ENCODE results near the gene GNB1L. TPM values are rescaled to one million over a fixed set of nuclear protein-coding genes. Genes with fewer than 3 reads are reported as not detected.

Gene GNB1L
- total RNA-seq, 2 experiments from 2014 or later: 7.4 to 8.7 TPM

GRCh38 chr22:19847345-19847632 lies 7.4 kb downstream of the GNB1L start:
- CTCF ChIA-PET: no interaction called here
- no peak overlapping the region for H3K4me3 Mint-ChIP-seq
- POLR2A ChIA-PET: no interaction called here

GRCh38 chr22:19846620-19847344 lies 7.9 kb downstream of the GNB1L start:
- Mint-ChIP-seq H3K9me3 (no peaks in the 10 kb centered on the region), H3K36me3 (ENCODE audit: low read depth) (peaks cover 6% of the 10 kb centered on the region), H3K27me3 (no peaks in the 10 kb centered on the region), H3K4me3 (no peak overlapping the region), H3K27ac (no peak overlapping the region), H3K4me1 (peaks cover 13% of the 10 kb centered on the region)
- ChIA-PET CTCF (no interaction called here), POLR2A (interaction anchor here (1.0 kb wide), 1 partner anchor 9 kb away, joined by 3 read pairs; no protein-coding TSS in a partner anchor)
- DNase-seq: no peak

More at GRCh38 chr22:19847345-19847632, 7.4 kb downstream of the GNB1L start:
- no peak for DNase-seq
- no peak overlapping the region for H3K27ac Mint-ChIP-seq
- H3K27me3 Mint-ChIP-seq: no peaks in the 10 kb centered on the region
- H3K4me1 Mint-ChIP-seq: peaks cover 17% of the 10 kb centered on the region
- H3K9me3 Mint-ChIP-seq: no peaks in the 10 kb centered on the region
- peaks cover 11% of the 10 kb centered on the region for H3K36me3 Mint-ChIP-seq (ENCODE audit: low read depth)

- ChIA-PET POLR2A (interaction anchor here (1.4 to 1.8 kb wide), 4 partner anchors 9 to 47 kb away, joined by 3 to 9 read pairs (median 5); partner anchors contain the start of genes GNB1L and RTL10), CTCF (interaction anchor here (1.1 kb wide), 1 partner anchor 115 kb away, joined by 4 read pairs; no protein-coding TSS in a partner anchor)
- no peaks in the 10 kb centered on the region for H3K27me3 Mint-ChIP-seq
- H3K9me3 Mint-ChIP-seq: no peaks in the 10 kb centered on the region
- H3K4me3 Mint-ChIP-seq: no peak overlapping the region
- DNase-seq: no peak
- peaks cover 13% of the 10 kb centered on the region for H3K4me1 Mint-ChIP-seq
- no peak overlapping the region for H3K27ac Mint-ChIP-seq
- peaks cover 5% of the 10 kb centered on the region for H3K36me3 Mint-ChIP-seq (ENCODE audit: low read depth)
Measured at GRCh38 chr22:19845054-19845722, 9.5 kb downstream of the GNB1L start.

GRCh38 chr22:19844377-19845053 lies 10.2 kb downstream of the GNB1L start:
- peaks cover 13% of the 10 kb centered on the region for H3K4me1 Mint-ChIP-seq
- POLR2A ChIA-PET: interaction anchor here (1.4 to 1.8 kb wide), 4 partner anchors 9 to 47 kb away, joined by 3 to 9 read pairs (median 5); partner anchors contain the start of genes GNB1L and RTL10
- H3K27me3 Mint-ChIP-seq: no peaks in the 10 kb centered on the region
- H3K36me3 Mint-ChIP-seq (ENCODE audit: low read depth): peaks cover 2% of the 10 kb centered on the region
- CTCF ChIA-PET: interaction anchor here (1.1 kb wide), 1 partner anchor 114 kb away, joined by 4 read pairs; no protein-coding TSS in a partner anchor
- no peak for DNase-seq
- no peak overlapping the region for H3K4me3 Mint-ChIP-seq
- H3K27ac Mint-ChIP-seq: no peak overlapping the region
- H3K9me3 Mint-ChIP-seq: no peaks in the 10 kb centered on the region

GRCh38 chr22:19843857-19844376 lies 10.8 kb downstream of the GNB1L start:
- DNase-seq: no peak
- POLR2A ChIA-PET: interaction anchor here (1.5 to 1.8 kb wide), 3 partner anchors 8 to 12 kb away, joined by 5 to 9 read pairs (median 5); partner anchors contain the start of genes GNB1L and RTL10
- H3K36me3 Mint-ChIP-seq (ENCODE audit: low read depth): peaks cover 2% of the 10 kb centered on the region
- CTCF ChIA-PET: no interaction called here
- no peaks in the 10 kb centered on the region for H3K9me3 Mint-ChIP-seq
- H3K4me1 Mint-ChIP-seq: peaks cover 13% of the 10 kb centered on the region
- no peaks in the 10 kb centered on the region for H3K27me3 Mint-ChIP-seq
- H3K4me3 Mint-ChIP-seq: no peak overlapping the region
- H3K27ac Mint-ChIP-seq: no peak overlapping the region

GRCh38 chr22:19843107-19843856 lies 11.4 kb downstream of the GNB1L start:
- Mint-ChIP-seq H3K9me3 (no peaks in the 10 kb centered on the region), H3K27me3 (no peaks in the 10 kb centered on the region), H3K4me3 (no peak overlapping the region), H3K4me1 (peaks cover 13% of the 10 kb centered on the region), H3K36me3 (ENCODE audit: low read depth) (peaks cover 2% of the 10 kb centered on the region), H3K27ac (no peak overlapping the region)
- CTCF ChIA-PET: no interaction called here
- POLR2A ChIA-PET: interaction anchor here (1.8 kb wide), 1 partner anchor 11 kb away, joined by 5 read pairs; the partner anchor contains the start of genes GNB1L and RTL10
- no peak for DNase-seq

GRCh38 chr22:19842393-19843106 lies 12.1 kb downstream of the GNB1L start:
- no peaks in the 10 kb centered on the region for H3K9me3 Mint-ChIP-seq
- POLR2A ChIA-PET: no interaction called here

GRCh38 chr22:19841641-19842392 lies 12.9 kb downstream of the GNB1L start:
- CTCF ChIA-PET: no interaction called here

More at GRCh38 chr22:19842393-19843106, 12.1 kb downstream of the GNB1L start:
- H3K27ac Mint-ChIP-seq: no peak overlapping the region
- DNase-seq: no peak
- H3K4me1 Mint-ChIP-seq: peaks cover 13% of the 10 kb centered on the region
- CTCF ChIA-PET: no interaction called here
- H3K36me3 Mint-ChIP-seq (ENCODE audit: low read depth): peaks cover 2% of the 10 kb centered on the region
- H3K4me3 Mint-ChIP-seq: no peak overlapping the region
- H3K27me3 Mint-ChIP-seq: no peaks in the 10 kb centered on the region

GRCh38 chr22:19840955-19841640 lies 13.6 kb downstream of the GNB1L start:
- Mint-ChIP-seq H3K36me3 (ENCODE audit: low read depth) (no peaks in the 10 kb centered on the region), H3K9me3 (no peaks in the 10 kb centered on the region), H3K4me1 (peaks cover 13% of the 10 kb centered on the region), H3K27ac (no peak overlapping the region), H3K4me3 (no peak overlapping the region), H3K27me3 (no peaks in the 10 kb centered on the region)
- no peak for DNase-seq
- ChIA-PET CTCF (no interaction called here), POLR2A (no interaction called here)

More at GRCh38 chr22:19841641-19842392, 12.9 kb downstream of the GNB1L start:
- peaks cover under 1% of the 10 kb centered on the region for H3K36me3 Mint-ChIP-seq (ENCODE audit: low read depth)
- DNase-seq: no peak
- H3K4me3 Mint-ChIP-seq: no peak overlapping the region
- peaks cover 13% of the 10 kb centered on the region for H3K4me1 Mint-ChIP-seq
- POLR2A ChIA-PET: no interaction called here
- no peaks in the 10 kb centered on the region for H3K9me3 Mint-ChIP-seq
- no peak overlapping the region for H3K27ac Mint-ChIP-seq
- no peaks in the 10 kb centered on the region for H3K27me3 Mint-ChIP-seq

- no peaks in the 10 kb centered on the region for H3K27me3 Mint-ChIP-seq
- H3K36me3 Mint-ChIP-seq (ENCODE audit: low read depth): no peaks in the 10 kb centered on the region
- H3K4me1 Mint-ChIP-seq: peaks cover 12% of the 10 kb centered on the region
- no peaks in the 10 kb centered on the region for H3K9me3 Mint-ChIP-seq
- H3K27ac Mint-ChIP-seq: no peak overlapping the region
- POLR2A ChIA-PET: no interaction called here
- no peak for DNase-seq
- CTCF ChIA-PET: no interaction called here
- no peak overlapping the region for H3K4me3 Mint-ChIP-seq
Measured at GRCh38 chr22:19840059-19840458, 14.6 kb downstream of the GNB1L start.

GRCh38 chr22:19837915-19838314 lies 16.8 kb downstream of the GNB1L start:
- no peaks in the 10 kb centered on the region for H3K9me3 Mint-ChIP-seq
- ChIA-PET POLR2A (no interaction called here), CTCF (interaction anchor here (0.6 kb wide), 1 partner anchor 578 kb away, joined by 3 read pairs; no protein-coding TSS in a partner anchor)
- DNase-seq: no peak
- no peaks in the 10 kb centered on the region for H3K36me3 Mint-ChIP-seq (ENCODE audit: low read depth)
- H3K4me1 Mint-ChIP-seq: peaks cover 6% of the 10 kb centered on the region
- H3K27me3 Mint-ChIP-seq: no peaks in the 10 kb centered on the region
- H3K4me3 Mint-ChIP-seq: no peak overlapping the region
- no peak overlapping the region for H3K27ac Mint-ChIP-seq
